Dedifferentiated amniotic fluid mesenchymal stem cell (primary cell): Measurements from ENCODE around the gene SIL1.
"Not testable (repeated sequence)": the region's sequence is repeated elsewhere in the genome, so short reads cannot be mapped to it uniquely, and the experiment has no call there.

ENCODE experiments used
- DNase-seq: peaks from one replicate; pipeline ENCODE4 v3.0.0-alpha.2; 2016; ENCODE audit errors: extremely low spot score

Gene SIL1

GRCh38 chr5:138926257-138926656 lies 271.9 kb downstream of the SIL1 start:
- DNase-seq: no peak

DNA sequence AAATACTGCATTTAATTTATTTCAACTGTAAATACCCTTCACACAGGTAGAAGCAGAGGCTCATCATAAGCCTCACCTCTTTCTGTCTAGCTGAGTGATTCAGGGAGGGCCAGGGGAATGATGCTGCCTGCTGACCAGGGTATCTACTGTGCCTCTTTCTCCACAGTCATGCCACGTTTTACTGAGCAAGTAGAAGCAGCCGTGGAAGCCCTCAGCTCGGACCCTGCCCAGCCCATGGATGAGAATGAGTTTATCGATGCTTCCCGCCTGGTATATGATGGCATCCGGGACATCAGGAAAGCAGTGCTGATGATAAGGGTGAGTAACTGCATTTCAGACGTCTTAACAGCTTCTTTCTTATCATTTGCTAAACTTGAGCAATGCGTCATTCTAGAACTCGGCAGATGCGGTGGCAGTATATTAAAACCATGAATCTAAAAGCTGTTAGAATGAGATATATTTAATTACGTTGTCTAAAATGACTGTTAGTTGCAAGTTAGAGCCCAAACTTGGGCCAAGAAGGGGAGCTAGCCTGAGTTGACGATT lies 273.0 kb downstream of the SIL1 start:
- DNase-seq: no peak

GRCh38 chr5:138922494-138922893 lies 275.7 kb downstream of the SIL1 start:
- no peak for DNase-seq

DNA sequence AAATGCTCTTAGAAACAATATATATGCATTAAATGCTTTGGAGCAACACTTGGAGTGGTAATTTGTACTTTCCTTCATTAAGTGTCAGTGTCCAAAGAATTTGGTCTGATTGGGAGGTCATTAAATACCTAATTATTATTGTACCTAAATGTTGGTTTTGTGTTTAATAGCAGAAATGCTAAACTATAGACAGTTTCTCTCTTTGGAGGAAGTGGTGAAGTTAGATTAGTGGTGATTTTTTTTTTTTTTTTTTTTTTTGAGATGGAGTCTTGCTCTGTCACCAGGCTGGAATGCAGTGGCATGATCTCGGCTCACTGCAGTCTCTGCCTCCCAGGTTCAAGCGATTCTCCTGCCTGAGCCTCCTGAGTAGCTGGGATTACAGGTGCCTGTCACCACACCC lies 276.8 kb downstream of the SIL1 start:
- not testable (repeated sequence) for DNase-seq

GRCh38 chr5:138920181-138920580 lies 278.0 kb downstream of the SIL1 start:
- no peak for DNase-seq

DNA sequence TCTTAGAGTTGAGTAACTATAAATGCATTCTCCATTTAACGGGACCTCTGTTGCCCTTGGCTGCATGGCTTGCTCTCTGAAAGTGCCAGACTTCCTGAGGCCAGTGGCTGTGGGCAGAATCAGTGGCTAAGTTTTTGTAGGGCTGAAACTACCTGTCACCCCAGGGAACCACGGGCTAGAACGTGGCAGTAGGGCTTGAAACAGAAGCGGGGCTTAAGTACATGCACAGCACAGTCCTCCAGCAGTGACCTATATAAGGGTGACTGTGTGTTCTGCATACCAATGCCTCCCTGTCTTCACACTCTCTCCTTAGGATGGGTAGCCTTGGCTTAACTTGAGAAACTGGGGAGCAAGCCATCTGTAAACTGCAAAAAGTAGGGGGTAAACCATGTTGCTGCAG lies 279.5 kb downstream of the SIL1 start:
- no peak for DNase-seq

DNA sequence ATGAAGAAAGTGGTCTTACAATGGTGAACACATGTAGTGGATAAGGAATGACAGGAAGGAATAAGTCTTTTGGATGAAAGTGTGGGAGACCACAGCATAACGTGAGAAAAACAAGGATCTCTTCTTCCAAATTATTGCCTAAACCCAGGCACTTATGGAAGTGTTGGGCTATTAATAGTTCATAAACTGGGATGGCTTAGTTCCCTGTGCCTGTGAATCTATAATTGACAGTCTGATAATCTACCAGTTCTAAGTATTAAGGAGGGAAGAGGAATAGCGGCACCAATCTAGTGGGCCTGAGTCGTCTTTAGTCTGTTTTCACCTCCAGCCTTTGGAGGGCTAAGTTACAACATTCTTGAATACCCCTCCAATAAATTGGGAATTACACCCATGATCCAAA lies 283.8 kb downstream of the SIL1 start:
- DNase-seq: no peak

- DNase-seq: no peak
Observed at GRCh38 chr5:138913773-138914172, 284.4 kb downstream of the SIL1 start.

- DNase-seq: no peak
Observed at GRCh38 chr5:138912093-138912492, 286.1 kb downstream of the SIL1 start.

DNA sequence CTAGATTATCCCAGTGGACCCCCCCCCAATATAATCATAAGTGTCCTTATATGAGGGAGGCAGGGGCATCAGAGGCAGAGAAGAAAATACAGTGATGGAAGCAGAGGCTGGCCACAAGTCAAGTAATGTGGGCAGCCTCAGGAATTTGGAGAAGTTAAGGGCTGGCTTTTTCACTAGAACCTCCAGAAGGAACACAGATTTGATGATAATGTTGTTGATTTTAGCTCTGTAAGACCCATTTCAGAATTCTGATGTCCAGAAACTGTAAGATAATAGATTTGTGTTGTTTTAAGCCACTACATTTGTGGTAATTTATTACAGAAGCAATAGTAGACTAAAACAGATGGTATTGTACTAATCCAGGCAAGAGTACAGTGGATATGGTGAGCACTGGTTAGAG lies 286.7 kb downstream of the SIL1 start:
- peak; percentile 18 for DNase-seq

- no peak for DNase-seq
Observed at GRCh38 chr5:138910546-138911185, 287.5 kb downstream of the SIL1 start.

DNA sequence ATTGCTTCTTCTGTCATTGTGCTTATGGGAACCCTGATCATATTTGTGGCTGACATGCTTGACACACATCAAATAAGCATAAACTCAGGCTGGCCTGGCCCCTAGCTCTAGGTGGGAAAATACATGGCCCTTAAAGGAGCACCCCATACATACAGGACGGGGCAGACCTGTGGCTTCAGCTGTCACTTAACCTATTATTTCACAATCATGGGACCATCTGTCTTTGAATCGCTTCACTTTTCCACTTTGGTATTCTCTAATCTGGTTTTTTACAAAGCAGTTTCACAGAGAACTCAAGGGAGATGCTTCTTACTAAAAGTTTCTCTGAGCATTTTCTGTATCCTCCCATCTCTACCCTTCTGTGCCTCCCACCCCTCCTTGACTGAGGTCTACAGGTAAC lies 288.4 kb downstream of the SIL1 start:
- no peak for DNase-seq

- no peak for DNase-seq
Observed at GRCh38 chr5:138905541-138905940, 292.6 kb downstream of the SIL1 start.

DNA sequence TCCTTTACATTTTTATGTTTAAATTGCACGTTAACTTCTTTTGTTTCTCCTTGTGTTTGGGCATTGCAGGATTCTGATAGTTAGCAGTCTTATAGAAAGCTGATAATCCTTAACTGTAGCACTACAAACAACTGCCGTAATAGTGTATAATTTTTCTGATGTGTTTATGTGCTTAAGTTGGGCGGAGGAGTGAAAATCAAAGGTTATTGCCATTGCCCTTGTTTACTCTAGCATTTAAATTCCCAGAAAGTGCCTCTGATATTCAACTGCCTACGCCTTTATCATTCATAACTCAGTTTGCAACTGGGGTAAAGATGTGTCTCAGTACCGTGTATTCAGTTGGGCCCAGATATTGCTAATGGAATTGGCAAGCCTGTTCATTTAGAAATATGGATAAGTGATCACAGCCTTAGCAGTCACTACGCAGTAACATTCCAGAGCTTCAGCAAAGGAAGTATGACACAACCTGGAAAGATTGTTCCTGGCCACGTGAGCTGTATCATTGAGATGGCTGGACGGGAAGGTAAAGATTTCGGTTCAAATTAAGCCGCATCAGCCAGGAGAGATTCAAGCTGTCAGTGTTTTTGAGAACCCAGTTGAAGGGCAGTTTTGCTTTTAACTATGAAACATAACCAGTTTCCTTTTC lies 294.9 kb downstream of the SIL1 start:
- DNase-seq: peak; percentile 25

- no peak for DNase-seq
Observed at GRCh38 chr5:138901716-138902115, 296.5 kb downstream of the SIL1 start.

- no peak for DNase-seq
Observed at GRCh38 chr5:138900281-138900965, 297.7 kb downstream of the SIL1 start.

DNA sequence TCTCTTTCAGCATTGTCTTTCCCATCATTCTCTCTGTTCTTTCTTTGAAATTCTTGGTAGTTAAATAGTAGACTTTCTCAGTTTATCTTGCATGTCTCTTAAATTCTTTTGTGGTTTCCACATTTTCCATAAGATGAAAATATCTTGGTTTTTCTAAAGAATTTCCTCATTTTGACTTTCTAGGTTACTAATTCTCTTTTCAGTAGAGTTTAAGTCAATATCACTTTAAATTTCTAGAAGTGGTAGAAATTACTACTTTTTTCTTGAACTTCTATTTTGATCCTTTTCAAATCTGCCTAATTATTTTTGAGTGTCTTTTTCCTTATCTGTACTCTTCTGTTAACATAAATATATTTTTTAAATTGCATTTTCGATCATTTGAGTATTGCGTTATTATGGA lies 299.4 kb downstream of the SIL1 start:
- no peak for DNase-seq

GRCh38 chr5:138898299-138898698 lies 299.9 kb downstream of the SIL1 start:
- no peak for DNase-seq
